Epithelial cell of esophagus (primary cell): ENCODE results near the gene MYCL.

Source experiments
- DNase-seq: peaks from one replicate; pipeline ENCODE4 v3.0.0; 2010; ENCODE audit warnings: low read depth
- H3K4me3 ChIP-seq: 2 replicates; pipeline ENCODE4 v1.5.1; 2011; ENCODE audit warnings: mild to moderate bottlenecking, low read length, control low read depth
- TF ChIP-seq, protein P1 (sequence below): IDR thresholded peaks from 2 replicates; pipeline ENCODE4 v1.5.1; 2011; ENCODE audit warnings: low read depth, mild to moderate bottlenecking, low read length, control low read depth, inconsistent platforms; ENCODE audit not compliant: insufficient read depth; ENCODE audit errors: missing control alignments

Gene MYCL

DNA sequence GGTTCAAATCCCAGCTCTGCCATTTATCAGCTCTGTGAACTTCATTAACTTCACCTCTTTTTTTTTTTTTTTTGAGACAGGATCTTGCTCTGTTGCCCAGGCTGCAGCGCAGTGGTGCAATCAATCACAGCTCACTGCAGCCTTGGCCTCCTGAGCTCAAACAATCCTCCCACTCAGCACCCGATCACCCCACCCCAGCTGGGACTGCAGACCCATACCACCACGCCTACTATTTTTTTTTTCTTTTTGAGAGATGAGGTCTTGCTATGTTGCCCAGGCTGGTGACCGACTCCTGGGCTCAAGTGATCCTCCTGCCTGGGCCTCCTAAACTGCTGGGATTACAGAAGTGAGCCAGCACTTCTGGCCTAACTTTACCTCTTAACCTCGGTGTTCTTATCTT lies 16.2 kb downstream of the MYCL start:
- no peak for DNase-seq
- TF ChIP-seq, protein P1, sequence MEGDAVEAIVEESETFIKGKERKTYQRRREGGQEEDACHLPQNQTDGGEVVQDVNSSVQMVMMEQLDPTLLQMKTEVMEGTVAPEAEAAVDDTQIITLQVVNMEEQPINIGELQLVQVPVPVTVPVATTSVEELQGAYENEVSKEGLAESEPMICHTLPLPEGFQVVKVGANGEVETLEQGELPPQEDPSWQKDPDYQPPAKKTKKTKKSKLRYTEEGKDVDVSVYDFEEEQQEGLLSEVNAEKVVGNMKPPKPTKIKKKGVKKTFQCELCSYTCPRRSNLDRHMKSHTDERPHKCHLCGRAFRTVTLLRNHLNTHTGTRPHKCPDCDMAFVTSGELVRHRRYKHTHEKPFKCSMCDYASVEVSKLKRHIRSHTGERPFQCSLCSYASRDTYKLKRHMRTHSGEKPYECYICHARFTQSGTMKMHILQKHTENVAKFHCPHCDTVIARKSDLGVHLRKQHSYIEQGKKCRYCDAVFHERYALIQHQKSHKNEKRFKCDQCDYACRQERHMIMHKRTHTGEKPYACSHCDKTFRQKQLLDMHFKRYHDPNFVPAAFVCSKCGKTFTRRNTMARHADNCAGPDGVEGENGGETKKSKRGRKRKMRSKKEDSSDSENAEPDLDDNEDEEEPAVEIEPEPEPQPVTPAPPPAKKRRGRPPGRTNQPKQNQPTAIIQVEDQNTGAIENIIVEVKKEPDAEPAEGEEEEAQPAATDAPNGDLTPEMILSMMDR: no peak
- no peak overlapping the region for H3K4me3 ChIP-seq

DNA sequence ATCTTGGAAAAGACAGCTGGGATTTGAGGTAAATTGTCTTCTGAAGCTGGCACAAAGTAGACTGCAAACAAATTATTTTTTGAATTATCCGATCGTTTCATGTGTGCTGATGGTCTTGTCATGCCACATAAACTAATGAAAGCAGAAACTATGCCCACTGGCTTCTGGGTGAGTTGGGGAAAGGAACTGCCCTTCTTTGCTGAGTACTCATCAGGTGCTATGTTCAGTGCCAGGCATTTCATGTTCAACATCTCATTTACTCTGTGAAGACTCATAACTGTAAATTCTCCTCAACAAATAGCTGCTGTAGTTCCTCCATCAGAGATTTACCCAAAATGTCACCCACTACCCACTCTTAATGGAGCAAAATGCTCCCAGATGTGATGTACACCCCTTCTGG lies 19.6 kb downstream of the MYCL start:
- peak overlapping the region; percentile 81 for H3K4me3 ChIP-seq
- no peak for DNase-seq
- TF ChIP-seq, protein P1: no peak

DNA sequence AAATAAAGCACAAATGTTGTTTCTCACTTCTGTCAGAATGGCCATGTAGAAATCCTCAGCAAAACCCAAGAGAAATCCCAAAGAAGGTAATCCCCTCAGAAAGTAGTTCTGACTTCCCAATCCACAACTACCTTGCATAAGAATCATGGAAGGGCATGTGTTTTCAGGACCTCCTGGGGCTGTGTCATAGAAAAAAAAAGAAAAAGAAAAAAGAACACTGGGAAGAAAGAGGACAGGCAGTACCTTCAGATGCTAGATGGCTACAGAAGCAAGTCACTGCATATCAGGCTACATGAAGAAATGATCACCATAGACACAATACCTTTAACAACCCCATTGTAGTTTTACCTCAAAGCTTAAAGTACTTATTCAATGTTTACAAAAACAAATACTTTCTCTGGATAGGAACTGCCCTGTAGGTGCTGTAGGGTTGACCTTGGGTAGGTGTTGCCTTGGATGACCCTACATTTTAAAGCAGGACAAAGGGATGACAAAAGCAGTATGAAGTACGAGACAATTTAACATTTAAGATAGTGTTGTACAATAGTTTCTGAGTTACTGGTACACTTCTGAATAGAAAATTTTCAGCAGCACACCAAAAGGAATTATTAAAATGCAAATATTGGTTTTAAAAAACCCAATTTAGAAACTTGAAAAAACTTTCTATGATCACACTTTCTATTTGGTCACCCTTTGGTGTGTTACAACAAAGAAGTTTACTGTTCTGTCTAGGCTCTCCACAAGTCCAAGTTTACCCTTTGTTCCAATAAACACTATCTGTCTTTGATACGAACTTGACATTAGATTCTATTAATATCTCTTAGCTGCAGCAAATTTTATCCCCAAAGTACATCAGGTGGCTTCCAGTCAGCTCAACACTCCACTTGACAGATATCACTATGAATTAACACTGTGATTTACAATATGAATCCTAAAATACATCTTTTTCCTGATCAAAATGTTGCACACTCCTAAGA lies 23.4 kb downstream of the MYCL start:
- TF ChIP-seq, protein P1: no peak
- H3K4me3 ChIP-seq: no peak overlapping the region
- no peak for DNase-seq

DNA sequence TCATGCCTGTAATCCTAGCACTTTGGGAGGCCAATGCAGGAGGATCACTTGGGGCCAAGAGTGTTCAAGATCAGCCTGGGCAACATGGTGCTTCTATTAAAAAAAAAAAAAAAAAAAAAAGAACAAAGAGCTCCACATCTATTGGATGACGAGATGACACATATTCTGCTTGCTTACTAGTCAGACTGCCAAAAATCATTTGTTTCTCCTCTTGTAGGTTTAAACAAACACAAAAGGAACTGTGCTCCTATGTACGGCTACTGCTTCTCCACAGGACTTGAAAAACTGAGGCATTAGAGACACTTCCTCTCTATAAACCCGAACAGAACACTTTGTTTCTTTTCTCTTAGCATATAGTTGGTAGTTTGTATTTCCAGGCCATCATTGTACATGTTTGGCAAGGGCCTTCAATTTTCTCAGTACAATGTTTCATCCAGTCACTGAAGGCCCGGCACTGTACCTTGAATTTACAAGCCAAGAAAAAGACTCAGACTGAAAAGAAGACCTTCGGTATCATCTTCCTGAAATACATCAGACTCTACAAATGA lies 24.4 kb downstream of the MYCL start:
- H3K4me3 ChIP-seq: no peak overlapping the region
- TF ChIP-seq, protein P1: no peak
- no peak for DNase-seq

DNA sequence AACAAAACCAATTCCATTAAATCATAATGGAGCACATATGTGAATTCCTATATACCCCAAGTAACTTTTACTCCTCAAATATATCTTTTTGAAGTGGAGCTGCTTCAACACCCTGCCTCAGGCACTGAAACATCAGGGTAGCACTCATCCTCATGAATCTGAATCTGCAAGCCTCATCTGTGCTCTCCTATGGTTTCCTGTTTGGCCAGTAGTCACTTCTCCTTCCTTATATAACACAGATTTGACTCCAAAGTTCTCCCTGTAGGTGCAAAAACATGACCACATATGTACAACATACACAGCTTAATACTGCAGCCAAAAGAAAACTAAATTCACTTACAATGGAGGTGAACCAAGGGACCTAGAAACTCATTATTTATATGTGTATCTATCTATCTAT lies 25.6 kb downstream of the MYCL start:
- TF ChIP-seq, protein P1: no peak

DNA sequence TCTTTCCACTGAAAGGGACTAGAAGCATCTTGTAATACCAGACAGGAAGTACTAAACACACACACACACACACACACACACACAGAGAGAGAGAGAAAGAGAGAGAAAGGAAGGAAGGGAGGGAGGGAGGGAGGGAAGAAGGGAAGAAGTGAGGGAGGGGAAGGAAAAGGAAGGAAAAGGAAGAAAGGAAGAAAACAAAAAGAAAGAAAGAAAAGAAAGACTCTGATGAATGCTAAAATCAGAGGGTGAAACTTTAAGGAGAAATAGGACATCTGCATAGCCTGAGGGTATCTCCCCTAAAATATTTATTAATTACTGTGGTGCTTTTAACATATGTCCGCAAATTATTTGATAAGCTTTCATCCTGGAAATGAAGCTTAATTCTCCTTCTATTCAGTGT lies 29.0 kb downstream of the MYCL start:
- TF ChIP-seq, protein P1: no peak
- no peak for DNase-seq
- no peak overlapping the region for H3K4me3 ChIP-seq

More for the DNA sequence above, 25.6 kb downstream of the MYCL start:
- no peak for DNase-seq
- H3K4me3 ChIP-seq: no peak overlapping the region
